ENCODE measurements around the gene TSGA10IP.
A peak's percentile ranks its signal among the peaks of the same experiment; 100 is the strongest.

The TSGA10IP gene

DNA sequence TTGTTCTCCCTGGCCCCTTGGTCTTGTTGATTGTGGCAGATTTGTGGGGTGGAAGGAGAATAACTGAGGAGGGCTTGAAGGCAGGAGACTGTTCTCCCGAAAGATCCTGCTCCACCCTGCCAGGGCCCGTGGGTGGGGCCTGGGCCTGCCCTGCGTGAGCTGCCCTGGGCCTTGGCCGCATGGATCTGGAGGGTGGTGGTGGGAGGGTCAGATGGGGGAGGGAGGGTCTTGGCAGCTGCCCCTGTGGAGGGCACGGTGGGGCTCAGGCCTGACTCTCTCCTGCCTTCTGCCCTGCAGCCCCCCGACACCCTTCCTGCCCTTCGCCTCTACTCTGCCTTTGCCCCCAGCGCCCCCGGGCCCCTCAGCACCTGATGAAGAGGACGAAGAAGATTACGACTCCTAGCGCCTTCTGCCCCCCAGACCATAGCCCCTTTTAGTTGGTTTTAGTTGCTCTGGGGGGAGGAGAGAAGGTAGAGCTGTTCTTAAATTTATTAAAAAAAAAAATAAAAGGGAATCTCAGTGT is 24.2 kb upstream of the TSGA10IP start:
- Histone ChIP-seq H3K27ac (ENCODE audit: insufficient read depth in 1 of 2, low read depth in 1 of 2, low read length in 2 of 2, poor library complexity in 1 of 2, severe bottlenecking in 2 of 2) (no peak overlapping the region), H3K9me3 (ENCODE audit: control extremely low read depth in 1 of 5, control insufficient read depth in 4 of 5, insufficient read depth in 2 of 5, low read depth in 1 of 5, low read length in 4 of 5) (no peaks in the 10 kb centered on the region), H3K4me3 (ENCODE audit: control insufficient read depth in 1 of 7, extremely low read depth in 1 of 7, insufficient read depth in 4 of 7, low read depth in 2 of 7, low read length in 6 of 7) (peak overlapping the region in 4 of 7 experiments; percentile 18 to 84 (median 74)), H3K27me3 (replicated peaks in 2 of 5; ENCODE audit: control insufficient read depth in 4 of 5, insufficient read depth in 5 of 5, low read length in 4 of 5) (no peaks in the 10 kb centered on the region), H3K36me3 (ENCODE audit: control insufficient read depth in 4 of 4, insufficient read depth in 4 of 4, low read length in 3 of 4) (peaks cover 7 to 38% (median 23%) of the 10 kb centered on the region in 4 experiments), H3K4me1 (ENCODE audit: control extremely low read depth in 1 of 4, control insufficient read depth in 4 of 4, insufficient read depth in 4 of 4, low read length in 3 of 4) (peaks cover 0 to 49% (median 39%) of the 10 kb centered on the region in 4 experiments)
- DNase-seq = no peak
- 98% methylated on average over 6 of the region's 12 CpGs for WGBS (ENCODE audit: insufficient coverage)
- CTCF ChIA-PET = interaction anchor here (0.6 to 2.5 kb wide), 8 partner anchors 9 to 226 kb away, joined by 3 to 8 read pairs (median 4); partner anchors contain the start of gene SART1
- POLR2A ChIA-PET = interaction anchor here (1.8 to 1.9 kb wide), 2 partner anchors 21 to 40 kb away, joined by 5 to 6 read pairs; partner anchors contain the start of genes FOSL1 and SART1

DNA sequence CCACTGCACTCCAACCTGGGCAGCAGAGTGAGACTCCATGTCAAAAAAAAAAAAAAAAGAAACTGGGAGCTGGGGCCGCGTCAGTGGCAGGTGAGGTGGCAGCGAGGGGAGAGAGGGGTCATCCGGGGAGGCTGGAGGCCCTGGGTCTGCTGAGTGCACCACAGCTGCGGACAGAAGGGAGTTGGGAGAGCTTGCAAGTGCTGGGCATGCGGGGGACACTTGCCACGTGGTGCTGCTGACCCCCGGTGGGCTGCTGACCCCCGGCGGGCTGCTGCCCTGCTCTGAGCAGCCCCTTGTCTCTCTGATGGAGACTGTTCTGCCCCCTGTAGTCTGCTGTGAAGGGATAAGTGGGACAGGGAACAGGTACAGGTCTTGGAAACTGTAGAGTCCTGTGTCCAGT is 23.4 kb upstream of the TSGA10IP start:
- no peak for DNase-seq
- no peak overlapping the region for H3K27ac ChIP-seq (ENCODE audit: insufficient read depth in 1 of 2, low read depth in 1 of 2, low read length in 2 of 2, poor library complexity in 1 of 2, severe bottlenecking in 2 of 2)
- ChIA-PET CTCF (interaction anchor here (0.6 to 2.5 kb wide), 10 partner anchors 10 to 227 kb away, joined by 3 to 8 read pairs (median 4); partner anchors contain the start of gene SART1), POLR2A (interaction anchor here (1.8 to 1.9 kb wide), 2 partner anchors 21 to 39 kb away, joined by 5 to 6 read pairs; partner anchors contain the start of genes FOSL1 and SART1)
- H3K36me3 ChIP-seq (ENCODE audit: control insufficient read depth in 4 of 4, insufficient read depth in 4 of 4, low read length in 3 of 4) = peaks cover 7 to 38% (median 23%) of the 10 kb centered on the region in 4 experiments
- peaks cover 0 to 41% (median 32%) of the 10 kb centered on the region in 4 experiments for H3K4me1 ChIP-seq (ENCODE audit: control extremely low read depth in 1 of 4, control insufficient read depth in 4 of 4, insufficient read depth in 4 of 4, low read length in 3 of 4)
- H3K27me3 ChIP-seq (replicated peaks in 2 of 5; ENCODE audit: control insufficient read depth in 4 of 5, insufficient read depth in 5 of 5, low read length in 4 of 5) = no peaks in the 10 kb centered on the region
- H3K9me3 ChIP-seq (ENCODE audit: control extremely low read depth in 1 of 5, control insufficient read depth in 4 of 5, insufficient read depth in 2 of 5, low read depth in 1 of 5, low read length in 4 of 5) = no peaks in the 10 kb centered on the region
- WGBS (ENCODE audit: insufficient coverage) = 100% methylated on average over 5 of the region's 10 CpGs
- H3K4me3 ChIP-seq (ENCODE audit: control insufficient read depth in 1 of 7, extremely low read depth in 1 of 7, insufficient read depth in 4 of 7, low read depth in 2 of 7, low read length in 6 of 7) = no peak overlapping the region

DNA sequence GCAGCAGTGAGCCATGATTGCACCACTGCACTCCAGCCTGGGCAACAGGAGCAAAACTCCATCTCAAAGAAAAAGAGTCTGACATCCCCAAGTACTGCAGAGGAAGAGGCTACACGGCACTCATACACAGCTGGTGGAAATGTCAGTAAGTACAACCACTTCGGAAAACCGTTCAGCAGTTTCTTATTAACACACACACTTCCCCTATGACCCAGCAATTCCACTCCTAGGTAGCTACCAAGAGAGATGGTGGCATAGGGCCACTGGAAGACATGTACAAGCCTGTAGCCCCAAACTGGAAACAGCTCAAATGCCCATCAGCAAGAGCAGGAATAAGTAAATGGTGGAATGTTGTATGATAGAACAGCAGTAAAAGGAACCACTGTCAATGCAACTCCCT is 22.7 kb upstream of the TSGA10IP start:
- DNase-seq = peak in 2 of 3 donors; percentile 47 to 52
- CTCF ChIA-PET = interaction anchor here (0.8 to 2.5 kb wide), 14 partner anchors 9 to 200 kb away, joined by 3 to 8 read pairs (median 4); partner anchors contain the start of genes CCDC85B and FIBP
- H3K36me3 ChIP-seq (ENCODE audit: control insufficient read depth in 4 of 4, insufficient read depth in 4 of 4, low read length in 3 of 4) = peaks cover 7 to 33% (median 20%) of the 10 kb centered on the region in 4 experiments
- H3K4me1 ChIP-seq (ENCODE audit: control extremely low read depth in 1 of 4, control insufficient read depth in 4 of 4, insufficient read depth in 4 of 4, low read length in 3 of 4) = peaks cover under 1 to 41% (median 31%) of the 10 kb centered on the region in 4 experiments
- POLR2A ChIA-PET = interaction anchor here (0.7 to 1.9 kb wide), 3 partner anchors 22 to 39 kb away, joined by 3 to 5 read pairs (median 4); partner anchors contain the start of genes FOSL1 and SART1
- H3K27ac ChIP-seq (ENCODE audit: insufficient read depth in 1 of 2, low read depth in 1 of 2, low read length in 2 of 2, poor library complexity in 1 of 2, severe bottlenecking in 2 of 2) = no peak overlapping the region
- H3K9me3 ChIP-seq (ENCODE audit: control extremely low read depth in 1 of 5, control insufficient read depth in 4 of 5, insufficient read depth in 2 of 5, low read depth in 1 of 5, low read length in 4 of 5) = no peaks in the 10 kb centered on the region
- H3K4me3 ChIP-seq (ENCODE audit: control insufficient read depth in 1 of 7, extremely low read depth in 1 of 7, insufficient read depth in 4 of 7, low read depth in 2 of 7, low read length in 6 of 7) = no peak overlapping the region
- no peaks in the 10 kb centered on the region for H3K27me3 ChIP-seq (replicated peaks in 2 of 5; ENCODE audit: control insufficient read depth in 4 of 5, insufficient read depth in 5 of 5, low read length in 4 of 5)
- WGBS (ENCODE audit: insufficient coverage) = 8% methylated on average over 2 of the region's 3 CpGs

DNA sequence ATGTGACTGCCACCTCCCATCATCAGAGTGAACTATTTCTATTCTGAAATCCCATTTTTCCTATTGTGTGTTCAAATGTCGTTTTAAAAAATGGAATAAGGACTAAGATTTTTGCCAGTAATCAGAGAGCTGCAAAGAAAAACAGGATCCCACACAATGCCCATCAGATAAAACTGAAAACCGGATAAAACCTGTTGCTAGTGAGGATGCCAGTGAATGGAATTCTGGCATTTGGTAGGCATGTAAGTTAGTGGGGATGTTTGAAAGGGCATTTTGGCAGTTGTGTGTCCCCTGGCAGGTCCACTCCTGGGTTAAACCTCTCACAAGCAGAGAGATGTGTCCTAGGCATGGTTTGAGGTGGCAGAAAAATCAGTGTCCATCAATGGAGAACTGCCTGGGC is 19.9 kb upstream of the TSGA10IP start:
- DNase-seq = no peak
- H3K9me3 ChIP-seq (ENCODE audit: control extremely low read depth in 1 of 5, control insufficient read depth in 4 of 5, insufficient read depth in 2 of 5, low read depth in 1 of 5, low read length in 4 of 5) = no peaks in the 10 kb centered on the region
- no peaks in the 10 kb centered on the region for H3K27me3 ChIP-seq (replicated peaks in 2 of 5; ENCODE audit: control insufficient read depth in 4 of 5, insufficient read depth in 5 of 5, low read length in 4 of 5)
- ChIA-PET CTCF (no interaction called here), POLR2A (no interaction called here)
- peaks cover 7 to 33% (median 20%) of the 10 kb centered on the region in 4 experiments for H3K36me3 ChIP-seq (ENCODE audit: control insufficient read depth in 4 of 4, insufficient read depth in 4 of 4, low read length in 3 of 4)
- WGBS (ENCODE audit: insufficient coverage) = 83% methylated on average over 1 of the region's 2 CpGs
- H3K27ac ChIP-seq (ENCODE audit: insufficient read depth in 1 of 2, low read depth in 1 of 2, low read length in 2 of 2, poor library complexity in 1 of 2, severe bottlenecking in 2 of 2) = no peak overlapping the region
- no peak overlapping the region for H3K4me3 ChIP-seq (ENCODE audit: control insufficient read depth in 1 of 7, extremely low read depth in 1 of 7, insufficient read depth in 4 of 7, low read depth in 2 of 7, low read length in 6 of 7)
- H3K4me1 ChIP-seq (ENCODE audit: control extremely low read depth in 1 of 4, control insufficient read depth in 4 of 4, insufficient read depth in 4 of 4, low read length in 3 of 4) = peaks cover 7 to 46% (median 36%) of the 10 kb centered on the region in 4 experiments

DNA sequence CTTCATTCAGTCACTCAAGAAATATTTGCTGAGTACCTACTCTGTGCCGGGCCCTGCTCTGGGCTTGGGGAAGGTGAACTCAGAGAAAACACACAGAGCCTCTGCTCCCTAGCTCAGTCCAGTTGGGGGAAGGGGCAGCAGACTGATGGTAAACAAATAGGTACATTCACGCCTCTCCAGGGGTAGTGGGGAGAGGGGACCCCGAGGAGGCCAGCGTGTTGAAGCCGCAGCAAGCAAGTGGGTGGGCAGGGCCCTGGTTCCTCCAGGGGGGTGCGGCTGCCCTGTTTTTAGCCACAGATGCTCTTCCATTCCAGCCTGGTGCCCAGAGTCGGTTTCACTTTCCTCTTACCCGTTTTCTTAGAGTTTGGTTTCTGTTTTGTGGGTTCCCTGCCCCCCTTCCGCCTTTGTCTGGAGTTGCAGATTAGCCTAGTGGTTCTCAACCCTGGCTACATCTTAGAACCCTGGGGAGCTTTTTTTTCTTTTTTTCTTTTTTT is 17.3 kb upstream of the TSGA10IP start:
- Histone ChIP-seq H3K27ac (ENCODE audit: insufficient read depth in 1 of 2, low read depth in 1 of 2, low read length in 2 of 2, poor library complexity in 1 of 2, severe bottlenecking in 2 of 2) (peak overlapping the region; percentile 27 to 77), H3K4me1 (ENCODE audit: control extremely low read depth in 1 of 4, control insufficient read depth in 4 of 4, insufficient read depth in 4 of 4, low read length in 3 of 4) (peaks cover 7 to 41% (median 39%) of the 10 kb centered on the region in 4 experiments), H3K27me3 (replicated peaks in 2 of 5; ENCODE audit: control insufficient read depth in 4 of 5, insufficient read depth in 5 of 5, low read length in 4 of 5) (no peaks in the 10 kb centered on the region), H3K9me3 (ENCODE audit: control extremely low read depth in 1 of 5, control insufficient read depth in 4 of 5, insufficient read depth in 2 of 5, low read depth in 1 of 5, low read length in 4 of 5) (no peaks in the 10 kb centered on the region), H3K36me3 (ENCODE audit: control insufficient read depth in 4 of 4, insufficient read depth in 4 of 4, low read length in 3 of 4) (peaks cover 0 to 15% (median 7%) of the 10 kb centered on the region in 4 experiments), H3K4me3 (ENCODE audit: control insufficient read depth in 1 of 7, extremely low read depth in 1 of 7, insufficient read depth in 4 of 7, low read depth in 2 of 7, low read length in 6 of 7) (peak overlapping the region in 5 of 7 experiments; percentile 23 to 66 (median 50))
- ChIA-PET CTCF (interaction anchor here (0.9 to 1.7 kb wide), 9 partner anchors 8 to 57 kb away, joined by 3 to 4 read pairs (median 3); partner anchors contain the start of gene CCDC85B), POLR2A (interaction anchor here (0.6 to 1.2 kb wide), 6 partner anchors 8 to 54 kb away, joined by 3 to 4 read pairs (median 3); partner anchors contain the start of genes CCDC85B and FIBP)
- WGBS (ENCODE audit: insufficient coverage) = 0% methylated on average over 5 of the region's 9 CpGs
- DNase-seq = peak; percentile 97 to 99 (median 98)

DNA sequence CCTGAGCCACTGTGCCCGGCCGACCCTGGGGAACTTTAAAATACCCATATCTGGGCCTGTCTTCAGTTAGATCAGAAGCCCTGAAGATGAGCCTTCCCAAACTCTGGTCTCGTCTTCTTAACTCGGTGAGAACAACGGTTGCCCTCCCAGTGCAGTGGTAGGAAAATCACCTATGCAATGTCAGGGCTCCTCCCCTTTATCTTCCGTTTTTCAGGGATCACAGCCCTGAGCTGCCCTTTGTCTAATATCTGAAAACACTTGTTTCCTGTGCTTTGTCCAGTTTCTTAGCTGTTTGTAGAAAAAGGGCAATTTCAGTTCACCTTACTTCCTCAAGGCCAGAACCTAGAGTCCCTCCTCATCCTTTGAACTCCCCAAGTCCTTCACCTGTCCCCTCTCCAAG is 16.6 kb upstream of the TSGA10IP start:
- Histone ChIP-seq H3K4me1 (ENCODE audit: control extremely low read depth in 1 of 4, control insufficient read depth in 4 of 4, insufficient read depth in 4 of 4, low read length in 3 of 4) (peaks cover 7 to 41% (median 39%) of the 10 kb centered on the region in 4 experiments), H3K9me3 (ENCODE audit: control extremely low read depth in 1 of 5, control insufficient read depth in 4 of 5, insufficient read depth in 2 of 5, low read depth in 1 of 5, low read length in 4 of 5) (no peaks in the 10 kb centered on the region), H3K27ac (ENCODE audit: insufficient read depth in 1 of 2, low read depth in 1 of 2, low read length in 2 of 2, poor library complexity in 1 of 2, severe bottlenecking in 2 of 2) (peak overlapping the region; percentile 46 to 77), H3K36me3 (ENCODE audit: control insufficient read depth in 4 of 4, insufficient read depth in 4 of 4, low read length in 3 of 4) (peaks cover 0 to 9% (median 4%) of the 10 kb centered on the region in 4 experiments), H3K4me3 (ENCODE audit: control insufficient read depth in 1 of 7, extremely low read depth in 1 of 7, insufficient read depth in 4 of 7, low read depth in 2 of 7, low read length in 6 of 7) (peak overlapping the region in 3 of 7 experiments; percentile 23 to 66 (median 52)), H3K27me3 (replicated peaks in 2 of 5; ENCODE audit: control insufficient read depth in 4 of 5, insufficient read depth in 5 of 5, low read length in 4 of 5) (no peaks in the 10 kb centered on the region)
- ChIA-PET CTCF (interaction anchor here (0.9 to 2.0 kb wide), 9 partner anchors 8 to 47 kb away, joined by 3 to 8 read pairs (median 3); partner anchors contain the start of gene CCDC85B), POLR2A (interaction anchor here (0.7 to 1.0 kb wide), 3 partner anchors 9 to 40 kb away, joined by 3 to 4 read pairs (median 3); partner anchors contain the start of genes CCDC85B and FIBP)
- peak in 1 of 3 donors; percentile 18 for DNase-seq
- WGBS (ENCODE audit: insufficient coverage) = 33% methylated on average over 6 of the region's 6 CpGs

Data from common myeloid progenitor, CD34-positive (primary cell).